ENCODE results near the gene NAA80.

DNA sequence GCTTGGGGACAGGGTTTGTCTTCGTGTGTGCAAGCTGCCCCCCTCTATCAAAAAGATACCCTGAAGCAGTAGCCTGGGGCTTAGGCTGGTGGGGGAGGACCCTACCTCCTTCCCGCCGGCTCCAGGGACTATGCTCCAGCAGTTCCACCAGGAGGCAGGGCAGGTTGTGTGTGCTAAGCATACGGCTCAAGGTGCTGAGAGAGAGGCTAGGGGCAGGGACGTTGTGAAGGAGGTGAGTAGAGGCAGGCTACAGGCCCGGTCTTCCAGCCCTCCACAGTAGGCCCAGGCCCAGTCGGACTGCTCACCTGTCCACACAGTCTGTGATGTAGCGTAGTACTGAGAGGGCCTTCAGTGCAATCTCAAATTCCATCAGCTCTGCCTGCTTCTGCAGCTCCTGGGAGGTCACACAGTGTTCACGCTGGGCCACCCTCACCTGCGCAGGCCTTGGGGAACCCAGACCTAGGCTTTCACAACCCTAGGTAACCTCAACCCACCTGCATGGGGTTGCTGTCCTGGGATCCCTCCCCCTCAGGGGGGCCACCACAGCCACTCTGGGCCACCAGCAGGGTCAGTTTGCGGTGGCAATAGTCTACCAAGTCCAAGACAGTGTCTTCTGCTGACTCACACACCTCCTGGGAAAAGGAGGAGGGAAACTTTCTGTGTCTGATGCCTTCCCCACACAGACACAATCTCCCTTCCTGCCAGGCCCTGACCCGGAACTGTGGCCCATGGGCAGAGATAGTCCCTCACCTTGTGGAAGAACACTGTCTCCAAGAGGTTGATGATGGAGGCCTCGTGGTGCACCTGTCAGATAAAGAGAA is 43.8 kb upstream of the NAA80 start:
- TF ChIP-seq EZH2 (IDR thresholded peaks at IDR 0.05) (no peak), POLR2AphosphoS5 (IDR thresholded peaks at IDR 0.05; ENCODE audit: borderline replicate concordance, low read depth, low read length) (no peak), FOXP2 (optimal IDR thresholded peaks at IDR 0.05; ENCODE audit: control extremely low read depth, extremely low read length, insufficient read depth) (no peak)

All from SK-N-MC (cell line).